ENCODE results near the gene DOCK9.

The DOCK9 gene

GRCh38 chr13:98888222-98888889 is 89.5 kb downstream of the DOCK9 start:
- DNase-seq (ENCODE audit: low read depth) = no peak

DNA sequence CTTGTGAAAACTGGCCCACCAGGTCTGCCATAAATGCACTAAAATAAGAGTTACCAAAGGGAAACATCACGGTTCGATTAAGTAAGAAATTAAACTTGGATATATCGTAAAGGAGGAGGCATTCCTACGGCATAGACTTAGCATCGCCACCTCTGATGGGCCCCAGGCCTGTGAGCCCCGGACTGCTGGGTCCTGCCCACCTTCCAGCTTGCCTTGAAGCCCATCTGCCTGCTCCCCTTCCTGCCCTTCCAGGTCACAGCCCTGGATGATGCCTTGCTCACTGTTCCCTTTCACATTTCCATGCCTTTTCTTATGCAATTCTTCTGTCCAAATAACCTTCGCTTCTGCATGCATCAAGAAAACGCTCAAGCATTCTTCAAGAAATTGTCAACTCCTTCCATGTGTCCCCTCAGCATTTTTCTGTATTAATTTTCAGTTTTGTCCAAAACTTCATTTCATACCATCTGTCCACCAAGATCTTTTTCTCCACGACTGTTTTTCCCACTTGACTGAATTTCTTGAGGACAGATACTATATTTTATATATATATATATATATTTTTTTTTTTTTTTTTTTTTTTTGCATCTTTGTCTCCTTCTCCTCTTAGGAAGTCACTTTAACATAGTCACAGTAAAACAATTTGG is 91.2 kb downstream of the DOCK9 start:
- no peak for DNase-seq (ENCODE audit: low read depth)

GRCh38 chr13:98885600-98885999 is 92.3 kb downstream of the DOCK9 start:
- no peak for DNase-seq (ENCODE audit: low read depth)

GRCh38 chr13:98883998-98884397 is 93.9 kb downstream of the DOCK9 start:
- DNase-seq (ENCODE audit: low read depth) = no peak

- no peak for DNase-seq (ENCODE audit: low read depth)
Measured at GRCh38 chr13:98881390-98881789, 96.5 kb downstream of the DOCK9 start.

DNA sequence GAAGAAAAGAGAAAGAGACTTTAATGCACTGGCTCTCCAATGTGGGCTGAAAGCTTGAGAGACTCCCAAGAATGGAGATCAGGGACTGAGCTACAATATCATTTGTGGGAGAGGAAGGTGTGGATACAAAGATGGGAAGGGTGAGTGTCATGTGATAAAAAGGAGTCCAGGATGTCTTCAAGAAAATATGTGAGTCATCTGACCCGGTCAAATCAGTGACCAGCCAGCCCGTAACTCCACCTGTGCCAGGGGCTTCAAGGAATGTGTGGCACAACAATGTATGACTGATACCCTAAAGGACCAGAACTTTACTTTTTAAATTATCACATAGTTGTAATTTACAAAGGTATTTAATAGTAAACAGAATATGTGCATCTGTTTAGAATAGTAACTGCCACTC is 97.2 kb downstream of the DOCK9 start:
- no peak for DNase-seq (ENCODE audit: low read depth)

DNA sequence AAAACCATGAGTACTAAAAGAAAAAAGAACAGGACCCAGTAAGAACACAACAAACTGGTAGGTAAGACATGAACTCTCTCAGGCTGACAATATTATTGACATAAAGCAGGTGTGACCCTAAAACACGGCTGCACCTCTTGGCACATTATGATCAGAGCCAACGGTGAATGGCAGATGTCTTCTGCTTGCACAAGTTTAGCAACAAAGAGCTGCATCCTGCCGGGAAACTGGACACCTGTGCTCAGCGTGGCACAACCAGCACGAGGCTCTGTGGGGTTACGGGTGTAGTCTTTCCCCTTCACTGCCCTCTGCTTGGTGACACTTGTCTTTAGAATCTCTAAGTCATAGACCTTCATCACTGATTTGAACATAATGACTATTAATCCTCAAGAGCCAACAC is 97.9 kb downstream of the DOCK9 start:
- no peak for DNase-seq (ENCODE audit: low read depth)

DNA sequence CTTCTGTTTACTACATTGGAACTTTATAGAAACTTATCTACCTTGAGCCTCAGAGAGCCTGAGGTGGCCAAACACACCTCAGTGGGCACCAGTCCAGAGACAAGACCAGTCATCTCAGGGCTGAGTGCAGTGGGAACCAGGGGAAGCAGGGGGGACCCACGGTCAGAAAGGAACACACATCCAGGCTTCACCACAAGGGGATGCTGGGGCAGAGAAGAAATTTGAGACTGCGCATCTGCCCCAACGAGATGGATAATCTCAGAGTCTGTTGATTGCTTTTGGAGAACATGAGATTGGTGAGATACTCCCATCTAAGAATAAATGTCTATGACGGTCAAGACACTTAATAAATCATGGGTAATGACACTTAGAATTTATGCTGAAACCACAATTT is 98.7 kb downstream of the DOCK9 start:
- no peak for DNase-seq (ENCODE audit: low read depth)

DNA sequence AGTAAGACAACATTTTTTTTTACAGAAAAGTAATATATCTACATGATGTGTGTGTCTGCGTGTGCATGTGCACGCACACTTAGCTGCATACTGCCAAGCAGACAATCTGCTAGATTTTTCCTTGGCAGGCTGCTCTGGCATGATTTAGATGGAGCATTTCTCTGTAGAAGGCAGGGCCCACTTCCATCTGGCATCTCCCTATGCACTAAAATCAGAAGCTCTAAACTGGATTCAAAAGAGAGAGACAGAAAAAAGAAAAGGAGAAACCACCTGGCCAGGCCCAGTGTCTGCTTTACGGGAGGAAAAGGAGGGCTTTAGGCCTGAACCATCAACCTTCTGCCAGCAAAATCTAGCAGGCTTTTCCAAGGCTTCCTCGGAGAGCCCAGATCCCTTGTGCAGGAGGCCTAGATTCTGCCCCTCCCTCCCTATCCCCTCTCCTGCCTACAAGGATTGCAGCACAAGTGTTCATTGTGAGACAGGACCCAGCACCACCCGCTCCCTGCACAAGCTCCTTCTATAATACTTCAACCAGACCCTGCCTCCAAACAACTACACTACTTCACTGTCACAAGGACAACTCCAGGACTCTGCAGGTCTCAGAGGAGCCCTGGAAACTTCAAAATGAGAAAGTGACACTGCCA is 99.3 kb downstream of the DOCK9 start:
- DNase-seq (ENCODE audit: low read depth) = no peak

- no peak for DNase-seq (ENCODE audit: low read depth)
Measured at GRCh38 chr13:98877936-98878335, 99.9 kb downstream of the DOCK9 start.

DNA sequence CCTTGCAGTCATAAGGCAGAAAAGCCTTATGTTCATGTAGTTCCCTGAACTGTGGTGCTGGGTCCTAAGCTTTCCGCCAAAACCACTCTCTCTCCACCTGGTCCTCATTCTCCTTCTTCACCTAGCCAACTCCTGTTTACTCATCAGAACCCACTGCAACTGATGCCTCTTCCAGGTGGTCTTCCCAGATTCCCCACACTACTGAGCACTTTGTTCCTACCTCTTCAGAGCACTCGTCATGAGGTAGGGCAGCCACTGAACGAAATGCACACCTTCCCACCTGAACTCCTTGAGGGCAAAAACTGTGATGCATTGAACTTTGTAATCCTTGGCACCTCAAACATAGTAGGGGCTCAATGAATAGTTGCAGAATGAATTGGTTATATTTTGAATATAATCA is 100.4 kb downstream of the DOCK9 start:
- DNase-seq (ENCODE audit: low read depth) = no peak

GRCh38 chr13:98875146-98875729 is 102.6 kb downstream of the DOCK9 start:
- DNase-seq (ENCODE audit: low read depth) = no peak

DNA sequence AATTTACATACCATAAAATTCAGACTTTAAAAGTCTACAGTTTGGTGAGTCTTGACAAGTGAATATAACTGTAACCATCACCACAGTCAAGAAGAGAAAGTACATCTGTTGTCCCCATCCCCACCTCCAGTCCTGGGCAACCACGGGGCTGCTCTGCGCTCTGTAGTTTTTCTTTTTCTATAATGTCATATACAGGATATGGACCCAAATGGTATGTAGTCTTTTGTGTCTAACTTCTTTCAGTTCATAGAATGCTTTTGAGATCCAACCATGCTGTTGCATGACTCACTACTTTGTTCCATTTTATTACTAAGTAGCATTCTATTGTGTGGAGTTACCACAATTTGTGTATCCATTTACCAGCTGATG is 103.9 kb downstream of the DOCK9 start:
- no peak for DNase-seq (ENCODE audit: low read depth)

DNA sequence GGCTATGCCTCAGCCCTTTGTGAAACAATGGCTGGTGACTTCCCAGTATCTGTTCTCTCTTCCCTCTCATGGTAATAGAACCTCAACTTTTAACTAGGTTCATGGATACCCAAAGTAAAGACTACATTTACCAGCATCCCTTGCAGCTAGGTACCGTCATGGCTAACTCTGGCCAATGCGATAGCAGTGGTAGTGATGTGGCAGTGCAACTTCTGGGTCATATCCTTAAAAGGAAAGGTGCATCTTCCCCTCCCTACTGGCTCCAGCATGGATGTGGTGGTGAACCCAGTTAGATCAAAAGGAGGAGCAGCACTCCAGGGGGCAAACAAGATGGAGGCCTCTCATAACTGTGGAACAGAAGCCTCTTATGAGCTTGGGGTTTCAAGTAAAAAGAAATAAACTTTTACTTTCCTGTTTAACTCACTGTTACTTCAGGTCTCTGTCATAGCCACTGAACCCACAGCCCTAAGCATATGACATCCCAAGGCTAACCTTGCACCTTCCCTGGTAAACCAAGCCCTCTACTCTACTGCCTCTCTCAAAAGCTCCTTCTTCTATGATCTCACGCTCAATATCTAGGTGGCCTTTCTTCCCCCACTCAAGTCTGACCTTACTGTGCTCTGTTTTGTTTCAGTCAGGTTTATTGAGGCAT is 104.4 kb downstream of the DOCK9 start:
- no peak for DNase-seq (ENCODE audit: low read depth)

- no peak for DNase-seq (ENCODE audit: low read depth)
Measured at GRCh38 chr13:98871727-98872126, 106.1 kb downstream of the DOCK9 start.

GRCh38 chr13:98869408-98870090 is 108.3 kb downstream of the DOCK9 start:
- no peak for DNase-seq (ENCODE audit: low read depth)

GRCh38 chr13:98868932-98869331 is 108.9 kb downstream of the DOCK9 start:
- DNase-seq (ENCODE audit: low read depth) = no peak

- DNase-seq (ENCODE audit: low read depth) = no peak
Measured at GRCh38 chr13:98866882-98867281, 111.0 kb downstream of the DOCK9 start.

DNA sequence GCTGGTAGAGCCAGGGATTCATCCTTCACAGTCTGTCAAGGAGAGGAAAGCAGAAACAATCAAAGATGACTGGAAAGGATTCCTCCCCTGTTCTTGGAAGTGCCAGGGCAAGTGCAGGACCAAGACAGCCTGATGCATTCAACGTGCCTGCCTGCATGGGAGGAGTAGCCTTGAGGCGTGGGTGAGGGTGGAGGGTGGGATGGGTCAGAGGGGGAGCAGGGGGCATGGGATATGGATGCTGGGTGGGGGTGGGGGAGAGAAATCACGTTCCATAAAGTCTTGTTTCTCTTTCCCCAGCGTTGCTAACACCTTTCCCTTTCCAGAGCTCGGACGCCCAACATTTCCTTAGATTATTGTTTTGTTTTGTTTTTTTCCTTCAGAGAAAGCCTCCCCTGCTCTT is 117.4 kb downstream of the DOCK9 start:
- no peak for DNase-seq (ENCODE audit: low read depth)

DNA sequence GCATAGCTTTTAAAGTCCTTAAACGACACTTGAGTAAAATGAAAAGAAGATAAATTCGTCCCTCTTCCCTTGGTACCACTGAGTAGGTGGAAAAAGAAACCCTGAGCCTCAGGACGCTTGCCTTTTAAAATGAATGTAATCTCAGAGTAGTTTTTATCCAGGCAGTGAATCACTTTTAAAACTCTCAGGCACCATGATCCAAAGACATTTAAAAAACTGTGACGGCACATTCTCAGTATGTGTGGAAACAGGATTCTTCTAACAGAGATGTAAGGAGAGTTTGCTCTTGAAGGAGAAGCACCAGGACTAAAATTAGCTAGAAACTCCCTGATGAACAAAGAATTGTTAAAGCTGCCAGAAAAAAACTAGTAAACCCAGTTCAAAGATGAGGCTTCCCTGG is 119.7 kb downstream of the DOCK9 start:
- no peak for DNase-seq (ENCODE audit: low read depth)

GRCh38 chr13:98856983-98857382 is 120.9 kb downstream of the DOCK9 start:
- DNase-seq (ENCODE audit: low read depth) = no peak

DNA sequence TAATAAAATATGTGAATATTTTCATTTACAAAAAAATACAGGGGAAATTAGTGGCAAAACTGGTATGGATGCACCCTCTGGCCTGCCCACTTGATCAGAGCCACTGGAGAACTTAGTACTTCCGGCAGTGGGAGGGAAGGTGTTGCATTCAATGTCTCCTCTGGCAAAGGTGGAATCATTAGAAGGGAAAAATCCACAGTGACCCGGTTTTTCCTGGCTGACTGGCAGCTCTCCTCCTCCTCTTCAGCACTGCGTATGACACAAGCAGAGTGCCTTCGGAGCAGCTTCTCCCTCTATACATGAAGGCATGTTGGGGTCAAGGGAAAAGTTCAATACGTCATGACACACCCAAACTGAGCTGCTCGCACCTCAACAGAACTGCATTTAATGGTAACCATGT is 123.4 kb downstream of the DOCK9 start:
- DNase-seq (ENCODE audit: low read depth) = no peak

Measured in activated T-cell treated with anti-CD3 and anti-CD28 coated beads for 48 hours (primary cell).